H1 (cell line): ENCODE measurements around the gene TRAK1. TPM values are rescaled to one million over a fixed set of nuclear protein-coding genes. Genes with fewer than 3 reads are reported as not detected.

Experiments
- CTCF ChIA-PET: fragments of 300-600 bp; sonication (Branson Sonifier 250); formaldehyde crosslinking; loops from one replicate; lab custom pipeline; 2021; ENCODE audit not compliant: partially characterized antibody; lab: Charles Lee
- POLR2A ChIA-PET: fragments of 300-600 bp; sonication (Branson Sonifier 250); formaldehyde crosslinking; loops from one replicate; lab custom pipeline; 2021; ENCODE audit warnings: inconsistent platforms; ENCODE audit not compliant: partially characterized antibody; lab: Charles Lee
- DNase-seq, 2 experiments: peaks; one replicate each; pipeline versions ENCODE4 v3.0.0 to v3.0.0-alpha.2; 2010 to 2022; ENCODE audit warnings: low spot score in 2 of 2, low read depth in 1 of 2, mixed read lengths in 1 of 2
- FAIRE-seq: peaks from 2 replicates; lab custom pipeline; 2011; peaks lifted over from hg19 to GRCh38; lab: Jason Lieb, UNC
- H2AFZ ChIP-seq: 2 replicates; pipeline ENCODE4 v1.8.1; 2012; ENCODE audit warnings: low read length, inconsistent platforms
- H2AK5ac ChIP-seq: 2 replicates; pipeline ENCODE4 v1.6.1; 2013; ENCODE audit warnings: low read depth, low read length
- H2BK120ac ChIP-seq: replicated peaks from 2 replicates; pipeline ENCODE3; 2013; ENCODE audit warnings: low read depth, low read length, inconsistent platforms
- H2BK12ac ChIP-seq: 2 replicates; pipeline ENCODE4 v1.6.1; 2013; ENCODE audit warnings: low read depth, low read length
- H2BK15ac ChIP-seq: 2 replicates; pipeline ENCODE4 v1.6.1; 2013; ENCODE audit warnings: low read length
- H2BK20ac ChIP-seq: 2 replicates; pipeline ENCODE4 v1.6.1; 2013; ENCODE audit warnings: low read length
- H2BK5ac ChIP-seq: 2 replicates; pipeline ENCODE4 v1.6.1; 2013; ENCODE audit warnings: low read depth, low read length
- H3K14ac ChIP-seq: 2 replicates; pipeline ENCODE4 v1.6.1; 2013; ENCODE audit warnings: inconsistent platforms; ENCODE audit not compliant: insufficient read length
- H3K18ac ChIP-seq: 2 replicates; pipeline ENCODE4 v1.6.1; 2013; ENCODE audit warnings: low read length; ENCODE audit errors: extremely low read depth
- H3K23ac ChIP-seq: 2 replicates; pipeline ENCODE4 v1.6.1; 2013; ENCODE audit warnings: inconsistent platforms; ENCODE audit not compliant: insufficient read length
- H3K23me2 ChIP-seq: 2 replicates; pipeline ENCODE4 v1.6.1; 2013; ENCODE audit warnings: low read depth, low read length
- H3K27ac ChIP-seq: 2 replicates; pipeline ENCODE4 v1.6.1; 2011; ENCODE audit warnings: low read depth, low read length, inconsistent platforms
- H3K27me3 ChIP-seq, 4 experiments: replicated peaks in 1 of 4; 1 replicate in 1 of 4; 2 replicates in 3 of 4; pipeline versions ENCODE4 v1.6.1 to v1.8.1; 2011 to 2013; ENCODE audit warnings: low read length in 3 of 4, mild to moderate bottlenecking in 3 of 4, inconsistent platforms in 2 of 4, mixed read lengths in 2 of 4, moderate library complexity in 1 of 4; ENCODE audit not compliant: control insufficient read depth in 3 of 4, insufficient read depth in 3 of 4; ENCODE audit errors: extremely low read depth in 1 of 4
- H3K36me3 ChIP-seq, 4 experiments: 2 replicates each; pipeline versions ENCODE4 v1.6.1 to v1.8.1; 2011 to 2013; ENCODE audit warnings: mild to moderate bottlenecking in 4 of 4, low read length in 3 of 4, moderate library complexity in 2 of 4, control low read depth in 1 of 4, inconsistent platforms in 1 of 4; ENCODE audit not compliant: insufficient read depth in 4 of 4, control insufficient read depth in 2 of 4
- H3K4ac ChIP-seq: replicated peaks from 2 replicates; pipeline ENCODE3; 2013; ENCODE audit warnings: low read length, low read depth, mixed read lengths, inconsistent platforms; ENCODE audit not compliant: insufficient read length
- H3K4me1 ChIP-seq, 4 experiments: replicated peaks in 1 of 4; 1 replicate in 1 of 4; 2 replicates in 3 of 4; pipeline versions ENCODE4 v1.6.1 to v1.8.1; 2011 to 2013; ENCODE audit warnings: low read length in 3 of 4, inconsistent platforms in 2 of 4, mixed read lengths in 1 of 4; ENCODE audit not compliant: insufficient read depth in 4 of 4, control insufficient read depth in 3 of 4
- H3K4me2 ChIP-seq, 2 experiments: 2 replicates each; pipeline versions ENCODE4 v1.6.1 to v1.8.1; 2011 to 2013; ENCODE audit warnings: low read depth in 2 of 2, low read length in 2 of 2, control low read depth in 1 of 2, inconsistent platforms in 1 of 2, mild to moderate bottlenecking in 1 of 2; ENCODE audit not compliant: insufficient read depth in 1 of 2
- H3K4me3 ChIP-seq, 4 experiments: fragments of 200-600, 300-600 bp in 1 of 4; sonication (generic), shearing (Covaris generic), sonication (Bioruptor Twin) in 1 of 4; 2 replicates each; pipeline versions ENCODE4 v1.5.1 to v1.8.1; 2011 to 2016; ENCODE audit warnings: low read length in 4 of 4, low read depth in 3 of 4, control low read depth in 2 of 4, inconsistent platforms in 2 of 4, mild to moderate bottlenecking in 2 of 4, mixed read lengths in 1 of 4, moderate library complexity in 1 of 4; ENCODE audit not compliant: insufficient read depth in 2 of 4; ENCODE audit errors: extremely low read depth in 1 of 4
- H3K56ac ChIP-seq: replicated peaks from 2 replicates; pipeline ENCODE3; 2013; ENCODE audit warnings: low read depth, mild to moderate bottlenecking, mixed read lengths, low read length, inconsistent platforms; ENCODE audit not compliant: insufficient read length
- H3K79me1 ChIP-seq: 2 replicates; pipeline ENCODE4 v1.6.1; 2013; ENCODE audit warnings: low read depth, low read length, control low read depth
- H3K79me2 ChIP-seq, 2 experiments: 2 replicates each; pipeline versions ENCODE4 v1.6.1 to v1.8.1; 2012 to 2013; ENCODE audit warnings: low read length in 2 of 2, mild to moderate bottlenecking in 2 of 2, inconsistent platforms in 1 of 2; ENCODE audit not compliant: insufficient read depth in 2 of 2, control insufficient read depth in 1 of 2
- H3K9ac ChIP-seq, 4 experiments: replicated peaks in 1 of 4; 1 replicate in 1 of 4; 2 replicates in 3 of 4; pipeline versions ENCODE4 v1.6.1 to v1.8.1; 2011 to 2013; ENCODE audit warnings: low read depth in 3 of 4, low read length in 3 of 4, control low read depth in 2 of 4, mild to moderate bottlenecking in 2 of 4, moderate library complexity in 2 of 4, inconsistent platforms in 1 of 4; ENCODE audit errors: extremely low read depth in 1 of 4
- H3K9me3 ChIP-seq, 2 experiments: 2 replicates each; pipeline versions ENCODE4 v1.6.1 to v1.8.1; 2012 to 2013; ENCODE audit warnings: mild to moderate bottlenecking in 2 of 2, moderate library complexity in 2 of 2, control low read depth in 1 of 2, inconsistent platforms in 1 of 2, low read depth in 1 of 2, low read length in 1 of 2, mixed read lengths in 1 of 2; ENCODE audit not compliant: insufficient read depth in 2 of 2
- H4K20me1 ChIP-seq, 2 experiments: replicated peaks in 1 of 2; 2 replicates each; pipeline versions ENCODE3 to v1.8.1; 2011 to 2013; ENCODE audit warnings: inconsistent platforms in 2 of 2, low read length in 2 of 2, mild to moderate bottlenecking in 1 of 2; ENCODE audit not compliant: insufficient read depth in 2 of 2, control insufficient read depth in 1 of 2
- H4K5ac ChIP-seq: 2 replicates; pipeline ENCODE4 v1.6.1; 2013; ENCODE audit warnings: low read length, low read depth, mixed read lengths, inconsistent platforms; ENCODE audit not compliant: insufficient read length
- H4K8ac ChIP-seq: 2 replicates; pipeline ENCODE4 v1.8.0; 2013; ENCODE audit warnings: mild to moderate bottlenecking, moderate library complexity, low read length, inconsistent platforms; ENCODE audit not compliant: insufficient read depth; ENCODE audit errors: extremely low read depth
- H4K91ac ChIP-seq: replicated peaks from 2 replicates; pipeline ENCODE3; 2013; ENCODE audit warnings: low read length, mixed read lengths, inconsistent platforms; ENCODE audit not compliant: insufficient read length
- NANOG ChIP-seq: IDR thresholded peaks from 2 replicates; pipeline ENCODE4 v1.6.1; 2011; ENCODE audit warnings: low read length, low read depth, mild to moderate bottlenecking, inconsistent platforms; ENCODE audit not compliant: insufficient read depth, poor library complexity, severe bottlenecking
- WGBS, 2 experiments: shearing (Covaris generic) in 1 of 2; methylation state at CpG; one replicate each; pipeline versions ENCODE4 v1.1.6 to v1.1.7; 2013 to 2015; ENCODE audit warnings: low lambda C conversion rate in 2 of 2, mixed read lengths in 2 of 2, inconsistent platforms in 1 of 2, low coverage in 1 of 2, missing lambda C conversion rate in 1 of 2; ENCODE audit not compliant: insufficient replicate concordance in 2 of 2, insufficient coverage in 1 of 2, insufficient read length in 1 of 2; ENCODE audit errors: extremely low coverage in 1 of 2, missing lambda C conversion rate in 1 of 2; 5-methylcytosine and 5-hydroxymethylcytosine counted together
- polyA plus RNA-seq, 7 experiments: library from polyadenylated mRNA; depleted of rRNA in 3 of 7; stranded (reverse) in 5 of 7; unstranded in 2 of 7; fragments of >200 nt in 5 of 7; fragments of 200-250 nt in 2 of 7; gene quantifications; 1 replicate in 5 of 7; 2 replicates in 1 of 7; 4 replicates in 1 of 7; pipeline versions ENCODE4 v1.2.1 to v1.2.3, GENCODE V29; 2011 to 2013; ENCODE audit warnings: missing spikeins in 2 of 7, mixed read lengths in 2 of 7
- total RNA-seq: library from RNA; stranded (reverse); fragmentation: NEBNext Ultra II Directional; extraction: Animal tissue kit (Norgen Biotek cat#: 25700); gene quantifications from 2 replicates; pipeline ENCODE4 v1.2.1, GENCODE V29; 2021
- TF ChIP-seq, protein P1 (sequence below): IDR thresholded peaks from 2 replicates; pipeline ENCODE4 v1.6.1; 2012; ENCODE audit warnings: low read length, inconsistent platforms

Gene TRAK1
- total and polyA plus RNA-seq, 2 of the 8 experiments (the other 6 are each of a cell fraction or from before 2014, with no cell fraction given), result 21.3 to 32.7 TPM

DNA sequence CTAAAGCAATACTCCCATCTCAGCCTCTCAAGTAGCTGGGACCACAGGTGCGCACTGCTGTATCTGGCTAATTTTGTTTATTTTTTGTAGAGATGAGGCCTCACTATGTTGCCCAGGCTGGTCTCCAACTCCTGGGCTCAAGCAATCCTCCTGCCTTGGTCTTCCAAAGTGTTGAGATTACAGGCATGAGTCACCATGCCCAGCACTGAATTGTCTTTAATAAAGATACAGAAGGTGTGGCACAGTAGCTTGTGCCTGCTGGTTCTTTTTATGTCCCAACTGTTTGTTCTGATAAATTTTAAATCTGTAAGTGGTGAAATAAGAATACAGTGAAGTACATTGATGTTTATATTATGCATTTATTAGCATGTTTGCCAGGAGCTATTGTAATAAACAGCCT, 20.6 kb upstream of the TRAK1 start:
- 92% methylated on average over 1 of the region's 1 CpG; no CpG with 5 or more reads in 1 of the 2 experiments for WGBS, 2 experiments
- H3K79me1 ChIP-seq, result peaks cover 11% of the 10 kb centered on the region
- H4K20me1 ChIP-seq, result no peaks in the 10 kb centered on the region
- H4K91ac ChIP-seq, result no peak overlapping the region
- H3K9me3 ChIP-seq, result no peaks in the 10 kb centered on the region
- H4K5ac ChIP-seq, result no peak overlapping the region
- peak overlapping the region; percentile 35; the same call in 1 of the 2 replicates for H2BK12ac ChIP-seq
- no peak for DNase-seq
- no peak overlapping the region for H2BK20ac ChIP-seq
- no peaks in the 10 kb centered on the region for H3K27me3 ChIP-seq
- H3K23me2 ChIP-seq, result no peaks in the 10 kb centered on the region
- no peak for FAIRE-seq
- no peak overlapping the region for H3K9ac ChIP-seq
- H3K27ac ChIP-seq, result no peak overlapping the region
- H3K23ac ChIP-seq, result no peak overlapping the region
- no peak overlapping the region for H4K8ac ChIP-seq
- ChIA-PET POLR2A (interaction anchor here (1.1 kb wide), 1 partner anchor 58 kb away, joined by 3 read pairs; no protein-coding TSS in a partner anchor), CTCF (interaction anchor here (0.6 to 1.3 kb wide), 5 partner anchors 10 to 65 kb away, joined by 3 to 8 read pairs (median 3); no protein-coding TSS in a partner anchor)
- H2BK120ac ChIP-seq, result no peak overlapping the region
- H3K4me3 ChIP-seq, result no peak overlapping the region
- peaks cover 6 to 19% (median 16%) of the 10 kb centered on the region in 4 experiments for H3K4me1 ChIP-seq
- H3K14ac ChIP-seq, result no peak overlapping the region
- no peak overlapping the region for H3K4ac ChIP-seq
- no peak overlapping the region for H3K56ac ChIP-seq
- no peak overlapping the region for H3K4me2 ChIP-seq
- no peak for TF ChIP-seq NANOG
- TF ChIP-seq, protein P1, sequence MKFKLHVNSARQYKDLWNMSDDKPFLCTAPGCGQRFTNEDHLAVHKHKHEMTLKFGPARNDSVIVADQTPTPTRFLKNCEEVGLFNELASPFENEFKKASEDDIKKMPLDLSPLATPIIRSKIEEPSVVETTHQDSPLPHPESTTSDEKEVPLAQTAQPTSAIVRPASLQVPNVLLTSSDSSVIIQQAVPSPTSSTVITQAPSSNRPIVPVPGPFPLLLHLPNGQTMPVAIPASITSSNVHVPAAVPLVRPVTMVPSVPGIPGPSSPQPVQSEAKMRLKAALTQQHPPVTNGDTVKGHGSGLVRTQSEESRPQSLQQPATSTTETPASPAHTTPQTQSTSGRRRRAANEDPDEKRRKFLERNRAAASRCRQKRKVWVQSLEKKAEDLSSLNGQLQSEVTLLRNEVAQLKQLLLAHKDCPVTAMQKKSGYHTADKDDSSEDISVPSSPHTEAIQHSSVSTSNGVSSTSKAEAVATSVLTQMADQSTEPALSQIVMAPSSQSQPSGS, result no peak
- peaks cover 0 to 71% of the 10 kb centered on the region in 2 experiments; a peak in 3 of 4 replicates for H3K79me2 ChIP-seq
- no peak overlapping the region; the same call in 1 of the 2 replicates for H2AK5ac ChIP-seq
- no peak overlapping the region for H2BK5ac ChIP-seq
- H3K36me3 ChIP-seq, result no peaks in the 10 kb centered on the region
- H2BK15ac ChIP-seq, result no peak overlapping the region
- H2AFZ ChIP-seq, result no peak overlapping the region
- H3K18ac ChIP-seq, result no peak overlapping the region
